Suprapubic skin (tissue), 4 donors: Measurements from ENCODE around the gene KAT5. TPM values are rescaled to one million over a fixed set of nuclear protein-coding genes. Genes with fewer than 3 reads are reported as not detected.

Source experiments
- DNase-seq, 2 donors: peaks; one replicate each; pipeline ENCODE4 v3.0.0-alpha.2; 2019; ENCODE audit warnings: low spot score in 2 of 2
- H3K27ac ChIP-seq: fragments of 200-600 bp; sonication (generic); one replicate; pipeline ENCODE4 v1.5.1; 2019
- H3K27me3 ChIP-seq: fragments of 200-600 bp; sonication (generic); one replicate; pipeline ENCODE4 v1.5.1; 2019
- H3K36me3 ChIP-seq: fragments of 200-600 bp; sonication (generic); one replicate; pipeline ENCODE4 v1.5.1; 2019
- H3K4me1 ChIP-seq: fragments of 200-600 bp; sonication (generic); one replicate; pipeline ENCODE4 v1.5.1; 2019
- H3K4me3 ChIP-seq: fragments of 200-600 bp; sonication (generic); one replicate; pipeline ENCODE4 v1.5.1; 2019; ENCODE audit warnings: mild to moderate bottlenecking
- H3K9me3 ChIP-seq: fragments of 200-600 bp; sonication (generic); one replicate; pipeline ENCODE4 v1.5.1; 2019
- CTCF ChIP-seq, 2 donors: fragments of 200-600 bp in 1 of 2; fragments of 450-650 bp in 1 of 2; sonication (generic) in 1 of 2; IDR thresholded peaks; one replicate each; pipeline ENCODE4 v1.5.1; 2016 to 2019; ENCODE audit warnings: antibody characterized with exemption in 2 of 2, mild to moderate bottlenecking in 1 of 2, moderate library complexity in 1 of 2
- EP300 ChIP-seq: sonication (generic); formaldehyde crosslinking; IDR thresholded peaks from one replicate; pipeline ENCODE4 v1.6.1; 2017; ENCODE audit warnings: antibody characterized with exemption
- POLR2A ChIP-seq, 2 donors: fragments of 450-650 bp; IDR thresholded peaks; one replicate each; pipeline ENCODE4 v1.6.1; 2017; ENCODE audit warnings: antibody characterized with exemption in 2 of 2, mild to moderate bottlenecking in 2 of 2, moderate library complexity in 2 of 2
- POLR2AphosphoS5 ChIP-seq, 3 donors: sonication (generic); formaldehyde crosslinking; IDR thresholded peaks; one replicate each; pipeline ENCODE4 v1.6.1; 2017; ENCODE audit warnings: antibody characterized with exemption in 3 of 3
- WGBS: methylation state at CpG from one replicate; pipeline ENCODE4 v1.1.5; 2018; 5-methylcytosine and 5-hydroxymethylcytosine counted together
- total RNA-seq, 4 donors: library from RNA; depleted of rRNA; stranded (reverse); fragments of >200 nt; gene quantifications; one replicate each; pipeline ENCODE4 v1.1.0, GENCODE V29; 2016

Gene KAT5
- 100 to 1,000 TPM in 1 of 4 donors, 10 to 100 TPM in 3; 69.8 to 103 (median 77.5) TPM for total RNA-seq

GRCh38 chr11:65711785-65712632 lies at the start of gene KAT5:
Gene KAT5 (plus strand): TSS chr11:65712252. CDS start chr11:65712268, 16 bp downstream.
- H3K4me3 ChIP-seq: peak within 1 kb of the TSS; percentile 67
- no peaks in the 10 kb centered on the region for H3K9me3 ChIP-seq
- TF ChIP-seq CTCF (IDR thresholded peaks at IDR 0.05) (peak; percentile 98 to 100), EP300 (no peak), POLR2AphosphoS5 (IDR thresholded peaks at IDR 0.05) (peak; percentile 93 to 98 (median 93)), POLR2A (IDR thresholded peaks at IDR 0.05) (peak; percentile 25 to 80)
- H3K27ac ChIP-seq: peak within 1 kb of the TSS; percentile 98
- peaks cover 38% of the 10 kb centered on the region for H3K36me3 ChIP-seq
- no peaks in the 10 kb centered on the region for H3K27me3 ChIP-seq
- WGBS: under 1% methylated on average over 53 of the region's 65 CpGs
- H3K4me1 ChIP-seq: peaks cover 19% of the 10 kb centered on the region
- peak; percentile 100 for DNase-seq

- H3K4me1 ChIP-seq: peaks cover 42% of the 10 kb centered on the region
- TF ChIP-seq POLR2A (IDR thresholded peaks at IDR 0.05) (peak; percentile 50 to 82), POLR2AphosphoS5 (IDR thresholded peaks at IDR 0.05) (peak in 2 of 3 donors; percentile 58 to 92), CTCF (IDR thresholded peaks at IDR 0.05) (no peak), EP300 (no peak)
- peak; percentile 96 to 97 for DNase-seq
- H3K9me3 ChIP-seq: no peaks in the 10 kb centered on the region
- peak within 1 kb of the TSS; percentile 94 for H3K4me3 ChIP-seq
- H3K27me3 ChIP-seq: no peaks in the 10 kb centered on the region
- peak within 1 kb of the TSS; percentile 94 for H3K27ac ChIP-seq
- H3K36me3 ChIP-seq: peaks cover 37% of the 10 kb centered on the region
- WGBS: under 1% methylated on average over 50 of the region's 91 CpGs
Measured at GRCh38 chr11:65662799-65663638, 49.0 kb upstream of the KAT5 start, which contains the start of gene RELA. Gene RELA (minus strand): TSS chr11:65662916. CDS start chr11:65662832, 84 bp downstream.

- no peaks in the 10 kb centered on the region for H3K27me3 ChIP-seq
- peak; percentile 88 to 90 for DNase-seq
- TF ChIP-seq CTCF (IDR thresholded peaks at IDR 0.05): no peak
- TF ChIP-seq EP300: no peak
- no peak for TF ChIP-seq POLR2A (IDR thresholded peaks at IDR 0.05)
- TF ChIP-seq POLR2AphosphoS5 (IDR thresholded peaks at IDR 0.05): no peak
- peaks cover 42% of the 10 kb centered on the region for H3K4me1 ChIP-seq
- peaks cover 30% of the 10 kb centered on the region for H3K36me3 ChIP-seq
- H3K27ac ChIP-seq: peak overlapping the region; percentile 94
- WGBS: under 1% methylated on average over 9 of the region's 15 CpGs
- H3K9me3 ChIP-seq: no peaks in the 10 kb centered on the region
- peak overlapping the region; percentile 94 for H3K4me3 ChIP-seq
Measured at GRCh38 chr11:65663639-65664200, 48.3 kb upstream of the KAT5 start.

DNA sequence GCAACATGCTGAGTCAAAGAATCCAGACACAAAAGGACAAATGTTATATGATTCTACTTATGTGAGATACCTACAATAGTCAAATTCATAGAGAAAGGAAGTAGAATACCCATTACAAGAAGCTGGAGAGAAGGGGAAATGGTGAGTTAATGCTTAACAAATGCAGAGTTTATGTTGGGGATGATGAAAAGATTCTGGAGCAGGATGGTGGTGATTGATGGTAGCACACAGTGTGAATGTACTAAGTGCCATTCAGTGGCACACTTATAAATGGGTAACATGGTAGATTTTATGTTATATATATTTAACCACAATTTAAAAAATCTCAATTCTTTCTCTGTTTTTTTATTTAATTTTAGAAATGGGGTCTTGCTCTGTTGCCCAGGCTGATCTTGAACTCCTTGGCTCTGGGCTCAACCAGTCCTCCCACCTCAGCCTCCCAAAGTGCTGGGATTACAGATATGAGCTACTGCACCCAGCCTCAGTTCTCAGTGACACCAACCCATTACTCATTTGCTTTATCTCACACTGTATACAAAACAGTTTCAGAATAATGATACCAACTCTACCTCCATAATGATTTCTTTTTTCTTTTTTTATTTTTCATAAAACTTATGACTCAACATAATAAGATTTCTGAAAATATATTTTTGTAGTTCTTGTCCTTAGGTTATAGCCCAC lies 39.7 kb upstream of the KAT5 start:
- TF ChIP-seq EP300: no peak
- TF ChIP-seq POLR2AphosphoS5 (IDR thresholded peaks at IDR 0.05): no peak
- no peak for TF ChIP-seq CTCF (IDR thresholded peaks at IDR 0.05)
- TF ChIP-seq POLR2A (IDR thresholded peaks at IDR 0.05): no peak
- no peak for DNase-seq

More for the DNA sequence above, 39.7 kb upstream of the KAT5 start:
- H3K27ac ChIP-seq: no peak overlapping the region
- no peaks in the 10 kb centered on the region for H3K4me1 ChIP-seq
- no peaks in the 10 kb centered on the region for H3K27me3 ChIP-seq
- no peaks in the 10 kb centered on the region for H3K36me3 ChIP-seq
- H3K4me3 ChIP-seq: no peak overlapping the region
- H3K9me3 ChIP-seq: no peaks in the 10 kb centered on the region
